Inflammatory macrophage (primary cell): ENCODE results near the gene LIMA1.
A peak's percentile ranks its signal among the peaks of the same experiment; 100 is the strongest.
"Not testable (repeated sequence)": the region's sequence is repeated elsewhere in the genome, so short reads cannot be mapped to it uniquely, and the experiment has no call there.

Source experiments
- DNase-seq, 2 donors: peaks; one replicate each; pipeline ENCODE4 v3.0.0-alpha.2; 2020 to 2022

LIMA1 gene

GRCh38 chr12:50285253-50285652 is 1.9 kb upstream of the LIMA1 start:
- no peak for DNase-seq

- DNase-seq, result peak in 1 of 2 donors; percentile 16
Observed at GRCh38 chr12:50282721-50283228, 545 bp downstream of the LIMA1 start.

- DNase-seq, result no peak
Observed at GRCh38 chr12:50279501-50279900, 3.8 kb downstream of the LIMA1 start.

GRCh38 chr12:50276912-50277671 is 6.2 kb downstream of the LIMA1 start:
- DNase-seq, result no peak

GRCh38 chr12:50276068-50276467 is 7.3 kb downstream of the LIMA1 start:
- DNase-seq, result no peak

- DNase-seq, result no peak
Observed at GRCh38 chr12:50275556-50275955, 7.8 kb downstream of the LIMA1 start.

GRCh38 chr12:50275127-50275526 is 8.2 kb downstream of the LIMA1 start:
- DNase-seq, result not testable (repeated sequence)

- DNase-seq, result no peak
Observed at GRCh38 chr12:50271724-50272247, 11.5 kb downstream of the LIMA1 start.

GRCh38 chr12:50268482-50268881 is 14.8 kb downstream of the LIMA1 start:
- DNase-seq, result no peak

GRCh38 chr12:50265770-50266524 is 17.4 kb downstream of the LIMA1 start:
- no peak for DNase-seq

GRCh38 chr12:50263832-50264231 is 19.5 kb downstream of the LIMA1 start:
- no peak for DNase-seq

GRCh38 chr12:50261654-50262053 is 21.7 kb downstream of the LIMA1 start:
- DNase-seq, result no peak

GRCh38 chr12:50258167-50258551 is 25.2 kb downstream of the LIMA1 start:
- no peak for DNase-seq

- DNase-seq, result peak in 1 of 2 donors; percentile 13
Observed at GRCh38 chr12:50257236-50258166, 25.8 kb downstream of the LIMA1 start.

GRCh38 chr12:50256761-50257160 is 26.6 kb downstream of the LIMA1 start:
- DNase-seq, result no peak

- DNase-seq, result no peak
Observed at GRCh38 chr12:50252977-50253602, 30.2 kb downstream of the LIMA1 start.

GRCh38 chr12:50251619-50252252 is 31.6 kb downstream of the LIMA1 start:
- DNase-seq, result no peak

- DNase-seq, result peak; percentile 8 to 44
Observed at GRCh38 chr12:50249464-50250182, 33.7 kb downstream of the LIMA1 start.

GRCh38 chr12:50248883-50249282 is 34.4 kb downstream of the LIMA1 start:
- DNase-seq, result no peak

GRCh38 chr12:50248411-50248810 is 34.9 kb downstream of the LIMA1 start:
- DNase-seq, result no peak

- peak in 1 of 2 donors; percentile 25 for DNase-seq
Observed at GRCh38 chr12:50247665-50248064, 35.7 kb downstream of the LIMA1 start.
